IMR-90 (cell line): Measurements from ENCODE around the gene SLC24A3. TPM values are rescaled to one million over a fixed set of nuclear protein-coding genes. Genes with fewer than 3 reads are reported as not detected.
A peak's percentile ranks its signal among the peaks of the same experiment; 100 is the strongest.

Source experiments
- ATAC-seq: fragments of 200-7000 bp; cut with Tn5 transposase; 2 replicates; pipeline ENCODE4 v1.9.1; 2020; ENCODE audit warnings: low read depth, mild to moderate bottlenecking, moderate library complexity
- BruUV-seq: library from RNA; stranded (reverse); fragments of 400-500 nt; replicated peaks from 2 replicates; lab custom pipeline; 2021; lab: Mats Ljungman, UMichigan
- CTCF ChIA-PET: fragments of 300-600 bp; formaldehyde crosslinking; extraction: SDS; loops from one replicate; lab custom pipeline; 2021; ENCODE audit warnings: antibody characterized with exemption; lab: Yijun Ruan, JAX
- POLR2A ChIA-PET: fragments of 300-600 bp; sonication (Branson Sonifier 250); formaldehyde crosslinking; loops from one replicate; lab custom pipeline; 2022; ENCODE audit warnings: antibody characterized with exemption; ENCODE audit not compliant: unreplicated experiment; lab: Charles Lee
- DNase-seq: peaks from one replicate; pipeline ENCODE4 v3.0.0; 2013
- H2AFZ ChIP-seq: replicated peaks from 2 replicates; pipeline ENCODE3; 2013; ENCODE audit warnings: low read length, mild to moderate bottlenecking; ENCODE audit not compliant: poor library complexity
- H2AK5ac ChIP-seq: 2 replicates; pipeline ENCODE4 v1.6.1; 2013; ENCODE audit warnings: low read depth, low read length, inconsistent platforms
- H2AK9ac ChIP-seq: replicated peaks from 2 replicates; pipeline ENCODE3; 2013; ENCODE audit warnings: mild to moderate bottlenecking, low read depth, low read length, moderate library complexity; ENCODE audit not compliant: poor library complexity
- H2BK120ac ChIP-seq: 2 replicates; pipeline ENCODE4 v1.6.1; 2013; ENCODE audit warnings: low read depth, low read length, inconsistent platforms
- H2BK15ac ChIP-seq: 3 replicates; pipeline ENCODE4 v1.6.1; 2013; ENCODE audit warnings: low read depth, low read length, inconsistent platforms
- H2BK20ac ChIP-seq: 2 replicates; pipeline ENCODE4 v1.6.1; 2013; ENCODE audit warnings: low read depth, mild to moderate bottlenecking, inconsistent platforms, low read length, moderate library complexity
- H2BK5ac ChIP-seq: 2 replicates; pipeline ENCODE4 v1.6.1; 2013; ENCODE audit warnings: mild to moderate bottlenecking, low read depth, low read length, inconsistent platforms; ENCODE audit not compliant: poor library complexity, severe bottlenecking
- H3K14ac ChIP-seq: replicated peaks from 2 replicates; pipeline ENCODE4 v1.6.1; 2013; ENCODE audit warnings: low read depth, low read length, inconsistent platforms
- H3K18ac ChIP-seq: 2 replicates; pipeline ENCODE4 v1.6.1; 2013; ENCODE audit warnings: low read depth, low read length, control low read depth
- H3K23ac ChIP-seq: 2 replicates; pipeline ENCODE4 v1.6.1; 2013; ENCODE audit warnings: low read depth, low read length, inconsistent platforms
- H3K27ac ChIP-seq: 2 replicates; pipeline ENCODE4 v1.5.1; 2013; ENCODE audit warnings: mild to moderate bottlenecking, control low read depth, low read length; ENCODE audit not compliant: insufficient read depth
- H3K27me3 ChIP-seq: 2 replicates; pipeline ENCODE4 v1.6.1; 2013; ENCODE audit warnings: low read length; ENCODE audit not compliant: control insufficient read depth, insufficient read depth
- H3K36me3 ChIP-seq: 2 replicates; pipeline ENCODE4 v1.6.1; 2013; ENCODE audit warnings: low read length, mixed read lengths; ENCODE audit not compliant: control insufficient read depth, insufficient read depth
- H3K4ac ChIP-seq: 2 replicates; pipeline ENCODE4 v1.6.1; 2013; ENCODE audit warnings: low read depth, low read length, inconsistent platforms
- H3K4me1 ChIP-seq: 2 replicates; pipeline ENCODE4 v1.6.1; 2013; ENCODE audit warnings: low read length, mixed read lengths; ENCODE audit not compliant: control insufficient read depth, insufficient read depth
- H3K4me2 ChIP-seq: 2 replicates; pipeline ENCODE4 v1.6.1; 2013; ENCODE audit warnings: low read depth, mild to moderate bottlenecking, control low read depth, low read length, moderate library complexity
- H3K4me3 ChIP-seq: 2 replicates; pipeline ENCODE4 v1.5.1; 2013; ENCODE audit warnings: low read depth, mild to moderate bottlenecking, control low read depth, low read length, moderate library complexity; ENCODE audit not compliant: insufficient read depth
- H3K56ac ChIP-seq: 2 replicates; pipeline ENCODE4 v1.6.1; 2013; ENCODE audit warnings: low read length, inconsistent platforms; ENCODE audit not compliant: insufficient read depth; ENCODE audit errors: extremely low read depth
- H3K79me1 ChIP-seq, 2 experiments: 2 replicates each; pipeline ENCODE4 v1.6.1; 2013; ENCODE audit warnings: low read length in 2 of 2, inconsistent platforms in 1 of 2, low read depth in 1 of 2
- H3K9ac ChIP-seq: 2 replicates; pipeline ENCODE4 v1.6.1; 2013; ENCODE audit warnings: low read depth, low read length, control low read depth
- H3K9me1 ChIP-seq: 2 replicates; pipeline ENCODE4 v1.6.1; 2013; ENCODE audit warnings: low read length, inconsistent platforms; ENCODE audit not compliant: insufficient read depth
- H3K9me3 ChIP-seq: 2 replicates; pipeline ENCODE4 v1.6.1; 2013; ENCODE audit warnings: low read length; ENCODE audit not compliant: control insufficient read depth, insufficient read depth
- H4K20me1 ChIP-seq: 2 replicates; pipeline ENCODE4 v1.6.1; 2013; ENCODE audit warnings: low read length, inconsistent platforms; ENCODE audit not compliant: insufficient read depth
- H4K5ac ChIP-seq: 2 replicates; pipeline ENCODE4 v1.6.1; 2013; ENCODE audit warnings: mild to moderate bottlenecking, low read depth, low read length, control low read depth
- H4K8ac ChIP-seq, 2 experiments: 2 replicates each; pipeline ENCODE4 v1.6.1; 2013; ENCODE audit warnings: low read depth in 2 of 2, low read length in 2 of 2, control low read depth in 1 of 2, inconsistent platforms in 1 of 2
- H4K91ac ChIP-seq: 2 replicates; pipeline ENCODE4 v1.6.1; 2013; ENCODE audit warnings: low read depth, low read length, inconsistent platforms; ENCODE audit not compliant: insufficient read depth
- BHLHE40 ChIP-seq: fragments of 150-350 bp; IDR thresholded peaks from 2 replicates; pipeline ENCODE4 v1.6.1; 2016; ENCODE audit warnings: mild to moderate bottlenecking, low read depth, low read length
- CEBPB ChIP-seq: IDR thresholded peaks from 2 replicates; pipeline ENCODE4 v1.6.1; 2012; ENCODE audit warnings: low read depth, low read length, improper control_type of control experiment
- CHD1 ChIP-seq: IDR thresholded peaks from 2 replicates; pipeline ENCODE4 v1.6.1; 2012; ENCODE audit warnings: low read depth, low read length, improper control_type of control experiment
- CTCF ChIP-seq: conservative IDR thresholded peaks from 2 replicates; pipeline ENCODE4 v1.5.1; 2012; ENCODE audit warnings: mild to moderate bottlenecking, low read depth, low read length, improper control_type of control experiment
- ELK1 ChIP-seq: fragments of 150-350 bp; IDR thresholded peaks from 2 replicates; pipeline ENCODE4 v1.6.1; 2016; ENCODE audit warnings: low read depth, mild to moderate bottlenecking, low read length, moderate library complexity, borderline replicate concordance
- FOS ChIP-seq: fragments of 150-350 bp; IDR thresholded peaks from 2 replicates; pipeline ENCODE4 v1.6.1; 2016; ENCODE audit warnings: low read depth, low read length
- MAFK ChIP-seq: IDR thresholded peaks from 2 replicates; pipeline ENCODE4 v1.6.1; 2012; ENCODE audit warnings: low read depth, low read length, improper control_type of control experiment
- MAZ ChIP-seq: IDR thresholded peaks from 2 replicates; pipeline ENCODE4 v1.6.1; 2012; ENCODE audit warnings: low read depth, mild to moderate bottlenecking, low read length, improper control_type of control experiment, moderate library complexity, borderline replicate concordance
- MXI1 ChIP-seq: IDR thresholded peaks from 2 replicates; pipeline ENCODE4 v1.6.1; 2012; ENCODE audit warnings: low read depth, mild to moderate bottlenecking, low read length, moderate library complexity, borderline replicate concordance
- NFE2L2 ChIP-seq: fragments of 150-350 bp; IDR thresholded peaks from 2 replicates; pipeline ENCODE4 v1.6.1; 2016; ENCODE audit warnings: low read depth, mild to moderate bottlenecking, low read length
- POLR2A ChIP-seq: IDR thresholded peaks from 2 replicates; pipeline ENCODE4 v1.6.1; 2012; ENCODE audit warnings: mild to moderate bottlenecking, low read depth, low read length
- RAD21 ChIP-seq: IDR thresholded peaks from 2 replicates; pipeline ENCODE4 v1.6.1; 2012; ENCODE audit warnings: low read length, improper control_type of control experiment
- RCOR1 ChIP-seq: IDR thresholded peaks from 2 replicates; pipeline ENCODE4 v1.6.1; 2012; ENCODE audit warnings: mild to moderate bottlenecking, low read length, improper control_type of control experiment; ENCODE audit not compliant: insufficient replicate concordance
- RFX5 ChIP-seq: IDR thresholded peaks from 2 replicates; pipeline ENCODE4 v1.8.0; 2012; ENCODE audit warnings: low read depth, mild to moderate bottlenecking, low read length, moderate library complexity
- SMC3 ChIP-seq: fragments of 150-350 bp; IDR thresholded peaks from 2 replicates; pipeline ENCODE4 v1.6.1; 2016; ENCODE audit warnings: low read depth, mild to moderate bottlenecking, antibody characterized with exemption, low read length, moderate library complexity
- USF2 ChIP-seq: fragments of 150-350 bp; IDR thresholded peaks from 2 replicates; pipeline ENCODE4 v1.6.1; 2017; ENCODE audit warnings: mild to moderate bottlenecking, antibody characterized with exemption, low read length, low read depth
- WGBS, 2 experiments: methylation state at CpG; one replicate each; pipeline versions ENCODE4 v1.1.5 to v1.1.7; 2013; ENCODE audit warnings: missing lambda C conversion rate in 2 of 2; ENCODE audit not compliant: insufficient read length in 1 of 2; ENCODE audit errors: extremely low coverage in 2 of 2; 5-methylcytosine and 5-hydroxymethylcytosine counted together
- dilution Hi-C: fragments of 300-500 bp; cut with HindIII; formaldehyde crosslinking; loops from one replicate; pipeline ENCODE4 v1.14.3; 2018; ENCODE audit warnings: low sequenced_read_pairs; ENCODE audit not compliant: unreplicated experiment
- in situ Hi-C: fragments of 300-500 bp; cut with MboI; formaldehyde crosslinking; loops from 3 replicates; pipeline ENCODE4 v1.14.3; 2019; ENCODE audit warnings: low sequenced_read_pairs, inconsistent platforms, mixed read lengths
- intact Hi-C: fragments of 100-400 bp; cut with micrococcal nuclease; formaldehyde crosslinking; loops from 2 replicates; pipeline ENCODE4 v1.10.0; 2022
- polyA plus RNA-seq, 3 experiments: library from polyadenylated mRNA; depleted of rRNA; stranded (reverse); fragments of >200 nt; gene quantifications; 2 replicates each; pipeline ENCODE4 v1.2.3, GENCODE V29; 2012; ENCODE audit warnings: low replicate concordance in 1 of 3
- total RNA-seq: library from RNA; depleted of rRNA; stranded (reverse); fragments of >200 nt; gene quantifications from 2 replicates; pipeline ENCODE4 v1.2.3, GENCODE V29; 2012

The SLC24A3 gene
- total and polyA plus RNA-seq, 2 of the 4 experiments (the other 2 are of a cell fraction) = not detected

GRCh38 chr20:19621072-19621471, 408.6 kb downstream of the SLC24A3 start:
- no peaks in the 10 kb centered on the region for H3K4me1 ChIP-seq
- H2BK20ac ChIP-seq = no peak overlapping the region
- intact Hi-C loops = no loop called here
- no peak overlapping the region for H3K4me2 ChIP-seq
- no peaks in the 10 kb centered on the region for H3K9me3 ChIP-seq
- H3K9me1 ChIP-seq = no peaks in the 10 kb centered on the region; the same call in 1 of the 2 replicates
- H3K4me3 ChIP-seq = no peak overlapping the region
- no peaks in the 10 kb centered on the region for H3K27me3 ChIP-seq
- no CpG with 5 or more reads among the region's 1 CpG for WGBS, 2 experiments
- ChIA-PET POLR2A (no interaction called here), CTCF (no interaction called here)
- BruUV-seq = no TSS peak
- no peak for ATAC-seq
- H2BK120ac ChIP-seq = no peak overlapping the region
- dilution Hi-C loops = no loop called here
- H3K36me3 ChIP-seq = no peaks in the 10 kb centered on the region
- no peak overlapping the region for H4K91ac ChIP-seq
- in situ Hi-C loops = no loop called here
- no peak overlapping the region for H3K18ac ChIP-seq
- H2BK15ac ChIP-seq = no peak overlapping the region
- no peak overlapping the region for H4K8ac ChIP-seq
- no peak overlapping the region for H2AFZ ChIP-seq
- no peaks in the 10 kb centered on the region for H4K20me1 ChIP-seq
- no peak overlapping the region for H3K4ac ChIP-seq
- no peak overlapping the region for H3K27ac ChIP-seq
- TF ChIP-seq ELK1 (no peak), USF2 (no peak), MXI1 (no peak), MAZ (no peak), CHD1 (no peak), FOS (no peak), NFE2L2 (no peak), RCOR1 (no peak), CEBPB (no peak), CTCF (no peak), POLR2A (no peak), BHLHE40 (no peak), RFX5 (no peak), SMC3 (no peak), MAFK (no peak), RAD21 (no peak)
- no peak overlapping the region for H4K5ac ChIP-seq
- no peak overlapping the region for H3K56ac ChIP-seq
- no peak overlapping the region for H2AK5ac ChIP-seq
- H2AK9ac ChIP-seq = no peak overlapping the region
- no peak overlapping the region for H2BK5ac ChIP-seq
- no peak overlapping the region for H3K23ac ChIP-seq
- no peak overlapping the region for H3K14ac ChIP-seq
- no peak overlapping the region for H3K9ac ChIP-seq
- no peaks in the 10 kb centered on the region for H3K79me1 ChIP-seq
- DNase-seq = peak; percentile 2
